Neural cell (in vitro differentiated cells): ENCODE data around the gene PKNOX2. TPM values are rescaled to one million over a fixed set of nuclear protein-coding genes. Genes with fewer than 3 reads are reported as not detected.

ENCODE experiments used
- H2AFZ ChIP-seq: fragments of 200-600, 300-800 bp; sonication (generic), shearing (Covaris generic); 2 replicates; pipeline ENCODE4 v1.6.0; 2014; ENCODE audit warnings: low read depth, mild to moderate bottlenecking, antibody characterized with exemption, low read length, moderate library complexity
- H3F3A ChIP-seq: fragments of 200-600 bp; shearing (Covaris generic); 2 replicates; pipeline ENCODE4 v1.6.1; 2016; ENCODE audit warnings: mild to moderate bottlenecking, moderate library complexity, mixed read lengths, antibody characterized with exemption, low read length; ENCODE audit not compliant: insufficient read depth, poor library complexity, severe bottlenecking
- H3K27ac ChIP-seq: fragments of 200-600, 300-800 bp; sonication (generic), shearing (Covaris generic); 2 replicates; pipeline ENCODE4 v1.5.1; 2014; ENCODE audit warnings: mild to moderate bottlenecking, low read length, moderate library complexity
- H3K27me3 ChIP-seq: fragments of 300-800, 200-600 bp; sonication (generic), shearing (Covaris generic); 2 replicates; pipeline ENCODE4 v1.6.0; 2014; ENCODE audit warnings: mild to moderate bottlenecking, low read depth, low read length, moderate library complexity; ENCODE audit not compliant: insufficient read depth
- H3K36me3 ChIP-seq: fragments of 300-800, 200-600 bp; sonication (generic), shearing (Covaris generic); 2 replicates; pipeline ENCODE4 v1.5.1; 2014; ENCODE audit warnings: mild to moderate bottlenecking, antibody characterized with exemption, low read length, moderate library complexity; ENCODE audit not compliant: insufficient read depth
- H3K4me2 ChIP-seq: fragments of 300-800, 200-600 bp; sonication (generic), shearing (Covaris generic); 2 replicates; pipeline ENCODE4 v1.6.0; 2014; ENCODE audit warnings: mild to moderate bottlenecking, low read length
- H3K4me3 ChIP-seq: fragments of 300-800, 200-600 bp; sonication (generic), shearing (Covaris generic); 2 replicates; pipeline ENCODE4 v1.5.1; 2014; ENCODE audit warnings: mild to moderate bottlenecking, low read length, moderate library complexity
- H3K79me2 ChIP-seq: fragments of 200-600 bp; shearing (Covaris generic); replicated peaks from 2 replicates; pipeline ENCODE4 v1.6.0; 2014; ENCODE audit warnings: mild to moderate bottlenecking, low read length, moderate library complexity; ENCODE audit not compliant: insufficient read depth
- H3K9ac ChIP-seq: fragments of 300-800, 200-600 bp; sonication (generic), shearing (Covaris generic); 2 replicates; pipeline ENCODE4 v1.6.1; 2016; ENCODE audit warnings: mild to moderate bottlenecking, low read length, mixed read lengths
- H3K9me2 ChIP-seq: fragments of 200-600 bp; shearing (Covaris generic); 2 replicates; pipeline ENCODE4 v1.6.1; 2016; ENCODE audit warnings: mild to moderate bottlenecking, low read length, mixed read lengths; ENCODE audit not compliant: insufficient read depth
- H3K9me3 ChIP-seq: fragments of 200-600, 300-800 bp; sonication (generic), shearing (Covaris generic); 2 replicates; pipeline ENCODE4 v1.6.1; 2016; ENCODE audit warnings: mild to moderate bottlenecking, mixed run types, low read length, moderate library complexity, mixed read lengths
- H4K20me1 ChIP-seq: fragments of 200-600 bp; shearing (Covaris generic); 2 replicates; pipeline ENCODE4 v1.6.1; 2016; ENCODE audit warnings: mild to moderate bottlenecking, mixed run types; ENCODE audit not compliant: insufficient read depth
- CTCF ChIP-seq: fragments of 450-650 bp; IDR thresholded peaks from 2 replicates; pipeline ENCODE4 v1.5.1; 2014; ENCODE audit warnings: antibody characterized with exemption, mild to moderate bottlenecking, moderate library complexity; ENCODE audit not compliant: poor library complexity, severe bottlenecking
- EP300 ChIP-seq: fragments of 450-650 bp; conservative IDR thresholded peaks from 2 replicates; pipeline ENCODE4 v1.6.1; 2014; ENCODE audit warnings: antibody characterized with exemption, mild to moderate bottlenecking, moderate library complexity; ENCODE audit not compliant: poor library complexity, severe bottlenecking
- EZH2 ChIP-seq: fragments of 200-600, 300-800 bp; shearing (Covaris generic), sonication (generic); IDR thresholded peaks from 2 replicates; pipeline ENCODE4 v1.6.1; 2014; ENCODE audit warnings: antibody characterized with exemption, low read length, borderline replicate concordance, mild to moderate bottlenecking; ENCODE audit not compliant: insufficient read depth, poor library complexity, severe bottlenecking
- MXI1 ChIP-seq: fragments of 450-650 bp; conservative IDR thresholded peaks from 2 replicates; pipeline ENCODE4 v1.6.1; 2014; ENCODE audit warnings: antibody characterized with exemption, mild to moderate bottlenecking; ENCODE audit not compliant: poor library complexity, severe bottlenecking
- POLR2AphosphoS5 ChIP-seq: IDR thresholded peaks from 2 replicates; pipeline ENCODE4 v1.6.1; 2012
- RAD21 ChIP-seq: fragments of 450-650 bp; conservative IDR thresholded peaks from 2 replicates; pipeline ENCODE4 v1.6.1; 2014; ENCODE audit warnings: antibody characterized with exemption, mild to moderate bottlenecking, moderate library complexity
- SMC3 ChIP-seq: fragments of 450-650 bp; conservative IDR thresholded peaks from 2 replicates; pipeline ENCODE4 v1.6.1; 2014; ENCODE audit warnings: antibody characterized with exemption, mild to moderate bottlenecking, moderate library complexity; ENCODE audit not compliant: poor library complexity
- TAF1 ChIP-seq: IDR thresholded peaks from 2 replicates; pipeline ENCODE4 v1.6.1; 2012; ENCODE audit warnings: low read depth
- polyA plus RNA-seq: library from polyadenylated mRNA; depleted of rRNA; stranded (reverse); fragments of >200 nt; gene quantifications from 2 replicates; pipeline ENCODE4 v1.2.3, GENCODE V29; 2014
- TF ChIP-seq, protein P1 (sequence below): IDR thresholded peaks from 2 replicates; pipeline ENCODE4 v1.6.1; 2012; ENCODE audit warnings: borderline replicate concordance

The PKNOX2 gene
- polyA plus RNA-seq, 1 donor from 2014 or later, result 0.99 TPM

GRCh38 chr11:125325196-125325595, 160.6 kb downstream of the PKNOX2 start:
- no peak for TF ChIP-seq EZH2
- TF ChIP-seq POLR2AphosphoS5, result no peak
- no peak for TF ChIP-seq SMC3
- no peak for TF ChIP-seq CTCF
- TF ChIP-seq, protein P1, sequence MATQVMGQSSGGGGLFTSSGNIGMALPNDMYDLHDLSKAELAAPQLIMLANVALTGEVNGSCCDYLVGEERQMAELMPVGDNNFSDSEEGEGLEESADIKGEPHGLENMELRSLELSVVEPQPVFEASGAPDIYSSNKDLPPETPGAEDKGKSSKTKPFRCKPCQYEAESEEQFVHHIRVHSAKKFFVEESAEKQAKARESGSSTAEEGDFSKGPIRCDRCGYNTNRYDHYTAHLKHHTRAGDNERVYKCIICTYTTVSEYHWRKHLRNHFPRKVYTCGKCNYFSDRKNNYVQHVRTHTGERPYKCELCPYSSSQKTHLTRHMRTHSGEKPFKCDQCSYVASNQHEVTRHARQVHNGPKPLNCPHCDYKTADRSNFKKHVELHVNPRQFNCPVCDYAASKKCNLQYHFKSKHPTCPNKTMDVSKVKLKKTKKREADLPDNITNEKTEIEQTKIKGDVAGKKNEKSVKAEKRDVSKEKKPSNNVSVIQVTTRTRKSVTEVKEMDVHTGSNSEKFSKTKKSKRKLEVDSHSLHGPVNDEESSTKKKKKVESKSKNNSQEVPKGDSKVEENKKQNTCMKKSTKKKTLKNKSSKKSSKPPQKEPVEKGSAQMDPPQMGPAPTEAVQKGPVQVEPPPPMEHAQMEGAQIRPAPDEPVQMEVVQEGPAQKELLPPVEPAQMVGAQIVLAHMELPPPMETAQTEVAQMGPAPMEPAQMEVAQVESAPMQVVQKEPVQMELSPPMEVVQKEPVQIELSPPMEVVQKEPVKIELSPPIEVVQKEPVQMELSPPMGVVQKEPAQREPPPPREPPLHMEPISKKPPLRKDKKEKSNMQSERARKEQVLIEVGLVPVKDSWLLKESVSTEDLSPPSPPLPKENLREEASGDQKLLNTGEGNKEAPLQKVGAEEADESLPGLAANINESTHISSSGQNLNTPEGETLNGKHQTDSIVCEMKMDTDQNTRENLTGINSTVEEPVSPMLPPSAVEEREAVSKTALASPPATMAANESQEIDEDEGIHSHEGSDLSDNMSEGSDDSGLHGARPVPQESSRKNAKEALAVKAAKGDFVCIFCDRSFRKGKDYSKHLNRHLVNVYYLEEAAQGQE, result no peak
- no peak for TF ChIP-seq MXI1
- no peak for TF ChIP-seq RAD21
- no peak for TF ChIP-seq EP300
- TF ChIP-seq TAF1, result no peak
- H3K4me2 ChIP-seq, result no peak overlapping the region
- no peaks in the 10 kb centered on the region for H4K20me1 ChIP-seq
- no peaks in the 10 kb centered on the region for H3F3A ChIP-seq
- no peak overlapping the region for H3K9ac ChIP-seq
- H3K27ac ChIP-seq, result no peak overlapping the region
- no peak overlapping the region for H2AFZ ChIP-seq
- H3K9me2 ChIP-seq, result no peaks in the 10 kb centered on the region
- H3K79me2 ChIP-seq, result no peaks in the 10 kb centered on the region
- no peaks in the 10 kb centered on the region for H3K36me3 ChIP-seq
- no peaks in the 10 kb centered on the region for H3K9me3 ChIP-seq
- H3K4me3 ChIP-seq, result no peak overlapping the region
- no peaks in the 10 kb centered on the region for H3K27me3 ChIP-seq

GRCh38 chr11:125326126-125326525, 161.6 kb downstream of the PKNOX2 start:
- H3K9me3 ChIP-seq, result no peaks in the 10 kb centered on the region
- no peak overlapping the region for H3K4me2 ChIP-seq
- TF ChIP-seq EZH2 (no peak), CTCF (no peak), EP300 (no peak), MXI1 (no peak), POLR2AphosphoS5 (no peak), RAD21 (no peak), SMC3 (no peak), TAF1 (no peak)
- TF ChIP-seq, protein P1, result no peak
- H4K20me1 ChIP-seq, result no peaks in the 10 kb centered on the region
- no peak overlapping the region for H3K9ac ChIP-seq
- H3K36me3 ChIP-seq, result no peaks in the 10 kb centered on the region
- H3K27me3 ChIP-seq, result no peaks in the 10 kb centered on the region
- no peak overlapping the region for H2AFZ ChIP-seq
- H3K4me3 ChIP-seq, result no peak overlapping the region
- no peak overlapping the region for H3K27ac ChIP-seq
- no peaks in the 10 kb centered on the region for H3F3A ChIP-seq
- H3K9me2 ChIP-seq, result no peaks in the 10 kb centered on the region
- H3K79me2 ChIP-seq, result no peaks in the 10 kb centered on the region
